Uterus (tissue), 4 donors: ENCODE data around the gene ROM1. TPM values are rescaled to one million over a fixed set of nuclear protein-coding genes. Genes with fewer than 3 reads are reported as not detected.

Experiments used
- DNase-seq, 2 donors: peaks; one replicate each; pipeline ENCODE4 v3.0.0-alpha.2; 2019 to 2020
- H3K27ac ChIP-seq, 2 donors: fragments of 200-600 bp; sonication (generic); 1 replicate in 1 of 2; 2 replicates in 1 of 2; pipeline ENCODE4 v1.5.1; 2016 to 2018
- H3K27me3 ChIP-seq, 2 donors: fragments of 200-600 bp; sonication (generic); one replicate each; pipeline ENCODE4 v1.5.1; 2018 to 2019; ENCODE audit warnings: control low read depth in 1 of 2
- H3K36me3 ChIP-seq, 2 donors: fragments of 200-600 bp; sonication (generic); one replicate each; pipeline ENCODE4 v1.5.1; 2019; ENCODE audit warnings: control low read depth in 1 of 2
- H3K4me1 ChIP-seq, 2 donors: fragments of 200-600 bp; sonication (generic); one replicate each; pipeline ENCODE4 v1.5.1; 2018 to 2019; ENCODE audit warnings: control low read depth in 1 of 2
- H3K4me3 ChIP-seq, 2 donors: fragments of 200-600 bp; sonication (generic); 1 replicate in 1 of 2; 2 replicates in 1 of 2; pipeline ENCODE4 v1.5.1; 2018 to 2019; ENCODE audit warnings: mild to moderate bottlenecking in 1 of 2
- H3K9me3 ChIP-seq, 2 donors: fragments of 200-600 bp; sonication (generic); one replicate each; pipeline ENCODE4 v1.5.1; 2019; ENCODE audit warnings: control low read depth in 1 of 2
- POLR2A ChIP-seq, 2 donors: fragments of 450-650 bp; IDR thresholded peaks; one replicate each; pipeline ENCODE4 v1.6.1; 2016; ENCODE audit warnings: antibody characterized with exemption in 2 of 2, mild to moderate bottlenecking in 1 of 2, moderate library complexity in 1 of 2
- intact Hi-C: fragments of 100-400 bp; cut with DNase I; formaldehyde crosslinking; loops from one replicate; pipeline ENCODE4 v1.15.1; 2023; ENCODE audit warnings: low total_unique reads
- total RNA-seq, 4 donors: library from RNA; depleted of rRNA in 3 of 4; stranded (reverse); fragments of >200 nt in 3 of 4; gene quantifications; one replicate each; pipeline versions ENCODE4 v1.1.0 to v1.2.4, GENCODE V29; 2014 to 2023
- TF ChIP-seq, protein P1 (sequence below), 4 experiments: fragments of 200-600 bp in 2 of 4; fragments of 450-650 bp in 2 of 4; sonication (generic) in 2 of 4; IDR thresholded peaks; one replicate each; pipeline ENCODE4 v1.5.1; 2016 to 2019; ENCODE audit warnings: antibody characterized with exemption in 4 of 4, mild to moderate bottlenecking in 2 of 4, moderate library complexity in 1 of 4
- donor health status: DM: yes; HTN: yes; CAD: no.

The ROM1 gene
- total RNA-seq, 4 donors from 2014 or later, result 0.77 to 11.9 (median 5.3) TPM; not detected in 1

DNA sequence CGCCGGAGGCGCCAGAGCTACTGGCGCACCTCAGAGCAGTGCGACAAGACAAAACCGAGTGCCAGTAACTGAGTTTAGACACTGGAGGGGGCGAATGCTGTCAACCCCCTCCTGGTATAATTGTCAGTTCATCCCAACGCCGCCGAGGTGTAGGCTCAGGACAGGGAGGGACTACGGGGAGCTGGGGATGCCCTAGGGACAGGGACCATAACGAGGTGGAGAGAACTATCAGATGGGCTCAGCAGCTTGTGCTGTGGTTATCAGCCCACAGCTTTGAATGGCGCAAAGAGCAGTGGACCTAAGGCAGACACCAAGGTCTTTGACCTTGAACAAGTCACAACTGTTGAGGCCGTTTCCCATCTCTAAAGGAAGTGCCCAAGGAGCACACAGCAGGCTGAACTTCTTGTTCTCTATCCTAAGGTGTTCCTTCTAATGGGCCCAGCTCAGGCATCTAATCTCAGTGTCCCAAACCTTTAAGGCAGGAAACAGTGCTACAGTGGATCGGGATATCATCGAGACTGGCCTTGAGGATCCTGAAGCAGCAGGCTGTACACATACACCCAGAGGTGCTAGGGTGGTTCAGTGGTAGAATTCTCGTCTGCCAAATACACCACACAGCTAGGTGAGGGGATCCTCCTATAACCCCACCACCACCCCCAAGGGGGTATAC lies 20.8 kb upstream of the ROM1 start:
- Histone ChIP-seq H3K4me3 (peak overlapping the region; percentile 37 to 69), H3K36me3 (no peaks in the 10 kb centered on the region), H3K27me3 (no peaks in the 10 kb centered on the region), H3K27ac (peak overlapping the region; percentile 88 to 91), H3K4me1 (no peaks in the 10 kb centered on the region), H3K9me3 (no peaks in the 10 kb centered on the region)
- intact Hi-C loops, result no loop called here
- no peak for DNase-seq
- TF ChIP-seq, protein P1, sequence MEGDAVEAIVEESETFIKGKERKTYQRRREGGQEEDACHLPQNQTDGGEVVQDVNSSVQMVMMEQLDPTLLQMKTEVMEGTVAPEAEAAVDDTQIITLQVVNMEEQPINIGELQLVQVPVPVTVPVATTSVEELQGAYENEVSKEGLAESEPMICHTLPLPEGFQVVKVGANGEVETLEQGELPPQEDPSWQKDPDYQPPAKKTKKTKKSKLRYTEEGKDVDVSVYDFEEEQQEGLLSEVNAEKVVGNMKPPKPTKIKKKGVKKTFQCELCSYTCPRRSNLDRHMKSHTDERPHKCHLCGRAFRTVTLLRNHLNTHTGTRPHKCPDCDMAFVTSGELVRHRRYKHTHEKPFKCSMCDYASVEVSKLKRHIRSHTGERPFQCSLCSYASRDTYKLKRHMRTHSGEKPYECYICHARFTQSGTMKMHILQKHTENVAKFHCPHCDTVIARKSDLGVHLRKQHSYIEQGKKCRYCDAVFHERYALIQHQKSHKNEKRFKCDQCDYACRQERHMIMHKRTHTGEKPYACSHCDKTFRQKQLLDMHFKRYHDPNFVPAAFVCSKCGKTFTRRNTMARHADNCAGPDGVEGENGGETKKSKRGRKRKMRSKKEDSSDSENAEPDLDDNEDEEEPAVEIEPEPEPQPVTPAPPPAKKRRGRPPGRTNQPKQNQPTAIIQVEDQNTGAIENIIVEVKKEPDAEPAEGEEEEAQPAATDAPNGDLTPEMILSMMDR (IDR thresholded peaks at IDR 0.05), result no peak
- no peak for TF ChIP-seq POLR2A (IDR thresholded peaks at IDR 0.05)

DNA sequence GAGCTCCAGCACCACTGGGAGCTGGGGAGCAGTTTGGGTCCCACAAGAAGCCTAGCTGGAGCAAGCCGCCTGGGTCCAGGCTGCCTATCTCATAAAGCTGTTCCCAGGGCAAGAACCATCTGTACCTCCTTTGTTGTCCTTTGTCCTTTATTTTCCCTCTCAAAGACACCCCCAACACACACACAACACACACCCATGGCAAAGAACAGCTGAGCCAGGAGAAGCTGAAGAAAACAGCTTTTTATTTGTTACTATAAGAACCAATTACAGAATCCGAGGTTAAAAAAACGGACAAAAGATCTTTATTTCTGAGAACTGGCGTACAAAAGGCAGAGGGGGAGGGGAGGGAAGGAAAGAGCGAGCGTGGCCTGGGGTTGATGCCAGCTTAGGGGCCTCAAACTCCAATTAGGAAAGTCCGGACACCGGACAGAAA lies 20.1 kb upstream of the ROM1 start:
- no peak for TF ChIP-seq POLR2A (IDR thresholded peaks at IDR 0.05)
- TF ChIP-seq, protein P1 (IDR thresholded peaks at IDR 0.05), result no peak
- H3K27ac ChIP-seq, result peak overlapping the region; percentile 88 to 91
- no peaks in the 10 kb centered on the region for H3K36me3 ChIP-seq
- H3K4me3 ChIP-seq, result no peak overlapping the region
- H3K9me3 ChIP-seq, result no peaks in the 10 kb centered on the region
- no peaks in the 10 kb centered on the region for H3K27me3 ChIP-seq
- intact Hi-C loops, result no loop called here
- no peak for DNase-seq
- no peaks in the 10 kb centered on the region for H3K4me1 ChIP-seq

DNA sequence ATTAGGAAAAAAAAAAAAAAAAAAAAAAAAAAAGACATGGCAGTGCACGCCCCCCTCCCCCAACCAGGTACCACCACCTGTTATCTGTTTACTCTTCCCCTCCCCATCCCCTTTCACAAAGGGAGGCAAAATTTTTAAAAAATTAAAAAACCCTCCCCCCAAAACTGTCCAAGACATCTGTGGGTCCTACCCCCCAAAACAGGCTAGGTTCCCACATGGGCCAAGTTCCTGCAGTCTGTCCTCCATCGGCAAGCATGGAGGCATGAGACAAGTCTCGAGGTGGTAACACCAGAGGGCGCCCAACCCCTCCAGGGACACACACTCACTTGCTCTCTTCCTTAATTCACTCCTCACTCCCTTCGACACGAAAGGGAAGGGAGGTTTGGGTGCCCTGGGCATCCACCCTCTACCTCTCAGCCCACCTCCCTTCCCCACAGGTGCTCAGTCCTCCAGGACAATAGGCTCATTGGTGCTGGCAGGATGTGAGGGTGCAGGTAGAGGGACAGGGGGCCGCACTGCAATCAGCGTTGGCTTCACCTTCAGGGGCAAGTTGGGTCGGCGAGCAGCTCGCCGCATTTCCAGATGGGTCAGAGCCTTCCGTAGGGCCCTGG lies 19.5 kb upstream of the ROM1 start:
- no peak overlapping the region for H3K4me3 ChIP-seq
- peak; percentile 62 to 72 for DNase-seq
- TF ChIP-seq, protein P1 (IDR thresholded peaks at IDR 0.05), result peak; percentile 30 to 50 (median 40)
- no peak for TF ChIP-seq POLR2A (IDR thresholded peaks at IDR 0.05)
- H3K4me1 ChIP-seq, result no peaks in the 10 kb centered on the region
- H3K27me3 ChIP-seq, result no peaks in the 10 kb centered on the region
- H3K36me3 ChIP-seq, result no peaks in the 10 kb centered on the region
- intact Hi-C loops, result no loop called here
- no peak overlapping the region for H3K27ac ChIP-seq
- no peaks in the 10 kb centered on the region for H3K9me3 ChIP-seq

DNA sequence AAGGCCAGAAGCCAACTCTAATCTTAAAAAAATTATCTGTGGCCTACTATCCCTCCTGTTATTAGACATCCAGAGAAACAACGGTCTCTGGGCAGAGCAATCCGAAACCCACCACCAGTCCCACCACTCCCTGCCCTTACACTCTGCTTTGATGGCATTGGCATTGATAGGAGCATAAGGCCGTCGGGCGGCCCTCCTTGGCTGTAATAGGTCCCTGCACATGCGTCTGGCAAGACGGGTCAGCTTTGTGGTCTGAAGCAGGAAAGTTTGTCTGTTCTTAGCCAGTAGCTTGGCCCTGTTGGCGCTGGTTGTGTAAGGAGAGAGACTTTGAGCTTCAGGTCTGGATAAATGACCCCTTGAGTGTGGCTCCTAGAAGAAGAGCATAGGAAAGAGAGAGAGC lies 17.9 kb upstream of the ROM1 start:
- no peaks in the 10 kb centered on the region for H3K27me3 ChIP-seq
- no peak for TF ChIP-seq POLR2A (IDR thresholded peaks at IDR 0.05)
- TF ChIP-seq, protein P1 (IDR thresholded peaks at IDR 0.05), result no peak
- DNase-seq, result no peak
- H3K4me3 ChIP-seq, result no peak overlapping the region
- no peaks in the 10 kb centered on the region for H3K9me3 ChIP-seq
- peaks cover 4 to 9% of the 10 kb centered on the region in 2 donors for H3K4me1 ChIP-seq
- intact Hi-C loops, result no loop called here
- H3K36me3 ChIP-seq, result no peaks in the 10 kb centered on the region
- no peak overlapping the region for H3K27ac ChIP-seq

DNA sequence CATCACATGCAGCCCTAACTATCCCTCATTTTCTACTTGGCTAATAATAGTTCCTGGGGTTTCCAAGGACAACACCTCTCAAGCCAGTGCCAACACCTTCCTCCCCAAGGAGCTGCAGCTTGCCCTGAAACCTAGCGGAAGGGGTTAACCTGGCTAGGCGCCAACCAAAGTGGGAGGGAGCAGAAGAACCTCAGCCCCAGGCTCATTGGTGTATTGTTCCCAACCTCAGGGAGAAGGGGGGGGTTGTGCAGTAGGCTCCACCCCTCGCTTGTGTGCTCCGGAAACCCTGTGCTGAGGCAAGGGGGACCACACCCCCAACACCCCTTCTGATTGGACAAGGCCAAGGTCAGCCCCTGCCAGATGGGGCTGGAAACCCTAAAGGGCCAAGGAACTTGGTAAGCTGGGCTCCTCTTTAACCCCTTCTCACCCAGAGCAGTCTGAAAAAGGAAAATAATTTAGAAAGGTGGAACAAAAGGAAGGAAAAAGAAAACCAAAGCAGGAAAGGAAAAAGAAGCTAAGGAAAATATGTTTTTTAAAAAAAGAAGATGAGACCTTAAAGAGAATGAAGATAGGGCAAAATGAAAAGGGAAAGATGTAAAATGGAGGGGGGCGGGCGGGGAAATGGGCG lies 13.9 kb upstream of the ROM1 start:
- no peaks in the 10 kb centered on the region for H3K9me3 ChIP-seq
- peak; percentile 94 to 97 for DNase-seq
- peaks cover 9 to 10% of the 10 kb centered on the region in 2 donors for H3K4me1 ChIP-seq
- H3K4me3 ChIP-seq, result peak overlapping the region in 1 of 2 donors; percentile 80
- peak overlapping the region; percentile 90 to 94 for H3K27ac ChIP-seq
- intact Hi-C loops, result no loop called here
- TF ChIP-seq POLR2A (IDR thresholded peaks at IDR 0.05), result peak in 1 of 2 donors; percentile 21
- TF ChIP-seq, protein P1 (IDR thresholded peaks at IDR 0.05), result peak in 1 of 4 experiments; percentile 12
- H3K36me3 ChIP-seq, result no peaks in the 10 kb centered on the region
- no peaks in the 10 kb centered on the region for H3K27me3 ChIP-seq
